ENCODE data around the gene MAZ.
"Not testable (repeated sequence)": the region's sequence is repeated elsewhere in the genome, so short reads cannot be mapped to it uniquely, and the experiment has no call there.

Gene MAZ

GRCh38 chr16:29831490-29831889, 25.2 kb downstream of the MAZ start:
- no peak overlapping the region for H3K27ac ChIP-seq (replicated peaks)
- TF ChIP-seq SPI1 (IDR thresholded peaks at IDR 0.05; ENCODE audit: borderline replicate concordance, low read depth) (no peak), REST (IDR thresholded peaks at IDR 0.05; ENCODE audit: insufficient replicate concordance, low read depth) (no peak), GABPA (IDR thresholded peaks at IDR 0.05; ENCODE audit: low read depth) (no peak), POLR2AphosphoS5 (IDR thresholded peaks at IDR 0.05; ENCODE audit: low read depth) (no peak), CTCF (IDR thresholded peaks at IDR 0.05; ENCODE audit: insufficient read depth, low read length) (no peak)
- no peak overlapping the region for H3K4me3 ChIP-seq (replicated peaks; ENCODE audit: insufficient read depth, low read length)
- no peaks in the 10 kb centered on the region for H3K27me3 ChIP-seq (ENCODE audit: insufficient read depth, poor library complexity, severe bottlenecking)
- no peak for DNase-seq (ENCODE audit: low read depth in 1 of 2, low spot score in 1 of 2)

- H3K27ac ChIP-seq (replicated peaks); H3K27me3 ChIP-seq (ENCODE audit: insufficient read depth, poor library complexity, severe bottlenecking); H3K4me3 ChIP-seq (replicated peaks; ENCODE audit: insufficient read depth, low read length); DNase-seq (ENCODE audit: low read depth in 1 of 2, low spot score in 1 of 2): not testable (repeated sequence)
These were observed 26.9 kb downstream of the MAZ start for GRCh38 chr16:29833219-29833618.

GRCh38 chr16:29834079-29834478, 27.8 kb downstream of the MAZ start:
- H3K27me3 ChIP-seq (ENCODE audit: insufficient read depth, poor library complexity, severe bottlenecking), result no peaks in the 10 kb centered on the region
- DNase-seq (ENCODE audit: low read depth in 1 of 2, low spot score in 1 of 2), result no peak
- TF ChIP-seq REST (IDR thresholded peaks at IDR 0.05; ENCODE audit: insufficient replicate concordance, low read depth), result no peak
- TF ChIP-seq SPI1 (IDR thresholded peaks at IDR 0.05; ENCODE audit: borderline replicate concordance, low read depth), result no peak
- TF ChIP-seq CTCF (IDR thresholded peaks at IDR 0.05; ENCODE audit: insufficient read depth, low read length), result no peak
- TF ChIP-seq GABPA (IDR thresholded peaks at IDR 0.05; ENCODE audit: low read depth), result no peak
- no peak for TF ChIP-seq POLR2AphosphoS5 (IDR thresholded peaks at IDR 0.05; ENCODE audit: low read depth)
- H3K27ac ChIP-seq (replicated peaks), result no peak overlapping the region
- H3K4me3 ChIP-seq (replicated peaks; ENCODE audit: insufficient read depth, low read length), result no peak overlapping the region

- no peaks in the 10 kb centered on the region for H3K27me3 ChIP-seq (ENCODE audit: insufficient read depth, poor library complexity, severe bottlenecking)
- TF ChIP-seq CTCF (IDR thresholded peaks at IDR 0.05; ENCODE audit: insufficient read depth, low read length) (no peak), POLR2AphosphoS5 (IDR thresholded peaks at IDR 0.05; ENCODE audit: low read depth) (no peak), SPI1 (IDR thresholded peaks at IDR 0.05; ENCODE audit: borderline replicate concordance, low read depth) (no peak), GABPA (IDR thresholded peaks at IDR 0.05; ENCODE audit: low read depth) (no peak), REST (IDR thresholded peaks at IDR 0.05; ENCODE audit: insufficient replicate concordance, low read depth) (no peak)
- no peak overlapping the region for H3K4me3 ChIP-seq (replicated peaks; ENCODE audit: insufficient read depth, low read length)
- H3K27ac ChIP-seq (replicated peaks), result no peak overlapping the region
- no peak for DNase-seq (ENCODE audit: low read depth in 1 of 2, low spot score in 1 of 2)
These were observed 29.6 kb downstream of the MAZ start for GRCh38 chr16:29835926-29836325.

Measured in HL-60 (cell line).